OCI-LY7 (cell line): ENCODE measurements around the gene TMEM115. TPM values are rescaled to one million over a fixed set of nuclear protein-coding genes. Genes with fewer than 3 reads are reported as not detected.

Source experiments
- BruUV-seq: library from RNA; stranded (reverse); fragments of 400-500 nt; replicated peaks from 2 replicates; lab custom pipeline; 2021; lab: Mats Ljungman, UMichigan
- CTCF ChIA-PET: fragments of 300-600 bp; sonication (Branson Sonifier 250); formaldehyde crosslinking; loops from one replicate; lab custom pipeline; 2022; ENCODE audit warnings: antibody characterized with exemption; ENCODE audit not compliant: unreplicated experiment; lab: Charles Lee
- POLR2A ChIA-PET: fragments of 300-600 bp; sonication (Branson Sonifier 250); formaldehyde crosslinking; loops from one replicate; lab custom pipeline; 2022; ENCODE audit warnings: antibody characterized with exemption; lab: Charles Lee
- DNase-seq: peaks from one replicate; pipeline ENCODE4 v3.0.0-alpha.2; 2015; ENCODE audit warnings: low spot score
- H2AFZ ChIP-seq: fragments of 200-600 bp; sonication (generic), shearing (Covaris generic); 2 replicates; pipeline ENCODE4 v1.6.1; 2014; ENCODE audit warnings: mild to moderate bottlenecking, antibody characterized with exemption, low read length, moderate library complexity
- H3K27ac ChIP-seq: fragments of 200-600 bp; sonication (generic); 2 replicates; pipeline ENCODE4 v1.5.1; 2014; ENCODE audit warnings: mixed run types, low read depth, mild to moderate bottlenecking, moderate library complexity, low read length, inconsistent platforms; ENCODE audit not compliant: poor library complexity, severe bottlenecking
- H3K36me3 ChIP-seq: fragments of 200-600 bp; sonication (generic); 2 replicates; pipeline ENCODE4 v1.6.1; 2014; ENCODE audit warnings: mild to moderate bottlenecking, antibody characterized with exemption, low read length, moderate library complexity, mixed read lengths; ENCODE audit not compliant: insufficient read depth
- H3K4me1 ChIP-seq: fragments of 200-600 bp; sonication (generic); 2 replicates; pipeline ENCODE4 v1.5.1; 2014; ENCODE audit warnings: mild to moderate bottlenecking, low read length; ENCODE audit not compliant: insufficient read depth, poor library complexity, severe bottlenecking
- H3K4me2 ChIP-seq: fragments of 200-600 bp; sonication (generic); 2 replicates; pipeline ENCODE4 v1.6.1; 2014; ENCODE audit warnings: mild to moderate bottlenecking, low read length
- H3K4me3 ChIP-seq: fragments of 200-600 bp; sonication (generic); 2 replicates; pipeline ENCODE4 v1.5.1; 2014; ENCODE audit warnings: mild to moderate bottlenecking, low read depth, low read length; ENCODE audit not compliant: poor library complexity, severe bottlenecking
- H3K79me2 ChIP-seq: fragments of 200-600 bp; sonication (generic); 2 replicates; pipeline ENCODE4 v1.6.1; 2016; ENCODE audit warnings: low read depth, mild to moderate bottlenecking, low read length, moderate library complexity, mixed read lengths; ENCODE audit not compliant: insufficient read depth
- H3K9me2 ChIP-seq: fragments of 200-600 bp; sonication (generic); 2 replicates; pipeline ENCODE4 v1.6.1; 2016; ENCODE audit warnings: mild to moderate bottlenecking, low read length, mixed read lengths; ENCODE audit not compliant: insufficient read depth
- H3K9me3 ChIP-seq: fragments of 200-600 bp; sonication (generic); 2 replicates; pipeline ENCODE4 v1.6.1; 2014; ENCODE audit warnings: mild to moderate bottlenecking, mixed run types, low read length, mixed read lengths
- H4K20me1 ChIP-seq: fragments of 200-600 bp; sonication (generic); 2 replicates; pipeline ENCODE4 v1.6.1; 2014; ENCODE audit warnings: mild to moderate bottlenecking, antibody characterized with exemption, low read length, moderate library complexity, mixed read lengths; ENCODE audit not compliant: insufficient read depth
- CTCF ChIP-seq: fragments of 200-600 bp; sonication (generic); conservative IDR thresholded peaks from 2 replicates; pipeline ENCODE4 v1.5.1; 2014; ENCODE audit warnings: mild to moderate bottlenecking, antibody characterized with exemption, low read length, moderate library complexity, mixed read lengths
- EZH2phosphoT487 ChIP-seq: fragments of 200-600 bp; sonication (generic); IDR thresholded peaks from 2 replicates; pipeline ENCODE4 v1.6.1; 2018; ENCODE audit warnings: low read depth, borderline replicate concordance, mild to moderate bottlenecking, mixed run types, antibody characterized with exemption, low read length, moderate library complexity, mixed read lengths
- intact Hi-C: fragments of 100-400 bp; cut with micrococcal nuclease; formaldehyde crosslinking; loops from one replicate; pipeline ENCODE4 v1.10.0; 2022; ENCODE audit not compliant: unreplicated experiment
- total RNA-seq, 2 experiments: library from RNA; depleted of rRNA in 1 of 2; stranded (reverse); fragments of >200 nt in 1 of 2; shearing (Covaris generic) in 1 of 2; gene quantifications; 2 replicates each; pipeline ENCODE4 v1.2.3, GENCODE V29; 2014 to 2022

The TMEM115 gene
- total RNA-seq, 2 experiments from 2014 or later, result 16.2 to 18.9 TPM

GRCh38 chr3:50333744-50334328, 25.5 kb downstream of the TMEM115 start:
- Histone ChIP-seq H4K20me1 (peaks cover 5% of the 10 kb centered on the region), H3K79me2 (peaks cover 50% of the 10 kb centered on the region), H3K4me3 (peak overlapping the region; percentile 32), H2AFZ (no peak overlapping the region), H3K9me2 (no peaks in the 10 kb centered on the region), H3K4me2 (peak overlapping the region; percentile 90), H3K27ac (peak overlapping the region; percentile 37), H3K9me3 (no peaks in the 10 kb centered on the region), H3K36me3 (peaks cover 70% of the 10 kb centered on the region), H3K4me1 (peaks cover 39% of the 10 kb centered on the region)
- TF ChIP-seq EZH2phosphoT487, result no peak
- no peak for TF ChIP-seq CTCF
- BruUV-seq, result no TSS peak
- DNase-seq, result no peak
- POLR2A ChIA-PET, result interaction anchor here (1.0 to 1.8 kb wide), 2 partner anchors 14 to 16 kb away, joined by 5 to 6 read pairs; partner anchors contain the start of genes CYB561D2 and NPRL2
- intact Hi-C loops, result no loop called here
- CTCF ChIA-PET, result no interaction called here

GRCh38 chr3:50331364-50331907, 27.9 kb downstream of the TMEM115 start:
- peaks cover 51% of the 10 kb centered on the region for H3K79me2 ChIP-seq
- no peak for DNase-seq
- no peak overlapping the region for H3K4me2 ChIP-seq
- no peaks in the 10 kb centered on the region for H3K9me3 ChIP-seq
- H3K36me3 ChIP-seq, result peaks cover 66% of the 10 kb centered on the region
- ChIA-PET CTCF (interaction anchor here (0.7 kb wide), 1 partner anchor 104 kb away, joined by 3 read pairs; no protein-coding TSS in a partner anchor), POLR2A (no interaction called here)
- peaks cover 5% of the 10 kb centered on the region for H4K20me1 ChIP-seq
- H3K4me3 ChIP-seq, result no peak overlapping the region
- H3K9me2 ChIP-seq, result no peaks in the 10 kb centered on the region
- no peak overlapping the region for H3K27ac ChIP-seq
- no TSS peak for BruUV-seq
- intact Hi-C loops, result no loop called here
- TF ChIP-seq EZH2phosphoT487 (no peak), CTCF (no peak)
- peaks cover 42% of the 10 kb centered on the region for H3K4me1 ChIP-seq
- H2AFZ ChIP-seq, result no peak overlapping the region

GRCh38 chr3:50330330-50330729, 29.0 kb downstream of the TMEM115 start:
- Histone ChIP-seq H3K4me1 (peaks cover 34% of the 10 kb centered on the region), H3K79me2 (peaks cover 40% of the 10 kb centered on the region), H3K9me3 (no peaks in the 10 kb centered on the region), H3K4me3 (no peak overlapping the region), H3K36me3 (peaks cover 65% of the 10 kb centered on the region), H3K9me2 (no peaks in the 10 kb centered on the region), H4K20me1 (peaks cover 5% of the 10 kb centered on the region; the same call in 1 of the 2 replicates), H3K27ac (no peak overlapping the region), H2AFZ (no peak overlapping the region), H3K4me2 (no peak overlapping the region)
- no peak for DNase-seq
- no TSS peak for BruUV-seq
- ChIA-PET POLR2A (no interaction called here), CTCF (no interaction called here)
- intact Hi-C loops, result no loop called here
- no peak for TF ChIP-seq EZH2phosphoT487
- no peak for TF ChIP-seq CTCF
